H1 (cell line): Measurements from ENCODE around the gene RFPL3. TPM values are rescaled to one million over a fixed set of nuclear protein-coding genes. Genes with fewer than 3 reads are reported as not detected.

Experiments
- CTCF ChIA-PET: fragments of 300-600 bp; sonication (Branson Sonifier 250); formaldehyde crosslinking; loops from one replicate; lab custom pipeline; 2021; ENCODE audit not compliant: partially characterized antibody; lab: Charles Lee
- POLR2A ChIA-PET: fragments of 300-600 bp; sonication (Branson Sonifier 250); formaldehyde crosslinking; loops from one replicate; lab custom pipeline; 2021; ENCODE audit warnings: inconsistent platforms; ENCODE audit not compliant: partially characterized antibody; lab: Charles Lee
- DNase-seq, 2 experiments: peaks; one replicate each; pipeline versions ENCODE4 v3.0.0 to v3.0.0-alpha.2; 2010 to 2022; ENCODE audit warnings: low spot score in 2 of 2, low read depth in 1 of 2, mixed read lengths in 1 of 2
- FAIRE-seq: peaks from 2 replicates; lab custom pipeline; 2011; peaks lifted over from hg19 to GRCh38; lab: Jason Lieb, UNC
- H2AFZ ChIP-seq: 2 replicates; pipeline ENCODE4 v1.8.1; 2012; ENCODE audit warnings: low read length, inconsistent platforms
- H2AK5ac ChIP-seq: 2 replicates; pipeline ENCODE4 v1.6.1; 2013; ENCODE audit warnings: low read depth, low read length
- H2BK120ac ChIP-seq: replicated peaks from 2 replicates; pipeline ENCODE3; 2013; ENCODE audit warnings: low read depth, low read length, inconsistent platforms
- H2BK12ac ChIP-seq: 2 replicates; pipeline ENCODE4 v1.6.1; 2013; ENCODE audit warnings: low read depth, low read length
- H2BK15ac ChIP-seq: 2 replicates; pipeline ENCODE4 v1.6.1; 2013; ENCODE audit warnings: low read length
- H2BK20ac ChIP-seq: 2 replicates; pipeline ENCODE4 v1.6.1; 2013; ENCODE audit warnings: low read length
- H2BK5ac ChIP-seq: 2 replicates; pipeline ENCODE4 v1.6.1; 2013; ENCODE audit warnings: low read depth, low read length
- H3K14ac ChIP-seq: 2 replicates; pipeline ENCODE4 v1.6.1; 2013; ENCODE audit warnings: inconsistent platforms; ENCODE audit not compliant: insufficient read length
- H3K18ac ChIP-seq: 2 replicates; pipeline ENCODE4 v1.6.1; 2013; ENCODE audit warnings: low read length; ENCODE audit errors: extremely low read depth
- H3K23ac ChIP-seq: 2 replicates; pipeline ENCODE4 v1.6.1; 2013; ENCODE audit warnings: inconsistent platforms; ENCODE audit not compliant: insufficient read length
- H3K23me2 ChIP-seq: 2 replicates; pipeline ENCODE4 v1.6.1; 2013; ENCODE audit warnings: low read depth, low read length
- H3K27ac ChIP-seq: 2 replicates; pipeline ENCODE4 v1.6.1; 2011; ENCODE audit warnings: low read depth, low read length, inconsistent platforms
- H3K27me3 ChIP-seq, 4 experiments: replicated peaks in 1 of 4; 1 replicate in 1 of 4; 2 replicates in 3 of 4; pipeline versions ENCODE4 v1.6.1 to v1.8.1; 2011 to 2013; ENCODE audit warnings: low read length in 3 of 4, mild to moderate bottlenecking in 3 of 4, inconsistent platforms in 2 of 4, mixed read lengths in 2 of 4, moderate library complexity in 1 of 4; ENCODE audit not compliant: control insufficient read depth in 3 of 4, insufficient read depth in 3 of 4; ENCODE audit errors: extremely low read depth in 1 of 4
- H3K36me3 ChIP-seq, 4 experiments: 2 replicates each; pipeline versions ENCODE4 v1.6.1 to v1.8.1; 2011 to 2013; ENCODE audit warnings: mild to moderate bottlenecking in 4 of 4, low read length in 3 of 4, moderate library complexity in 2 of 4, control low read depth in 1 of 4, inconsistent platforms in 1 of 4; ENCODE audit not compliant: insufficient read depth in 4 of 4, control insufficient read depth in 2 of 4
- H3K4ac ChIP-seq: replicated peaks from 2 replicates; pipeline ENCODE3; 2013; ENCODE audit warnings: low read length, low read depth, mixed read lengths, inconsistent platforms; ENCODE audit not compliant: insufficient read length
- H3K4me1 ChIP-seq, 4 experiments: replicated peaks in 1 of 4; 1 replicate in 1 of 4; 2 replicates in 3 of 4; pipeline versions ENCODE4 v1.6.1 to v1.8.1; 2011 to 2013; ENCODE audit warnings: low read length in 3 of 4, inconsistent platforms in 2 of 4, mixed read lengths in 1 of 4; ENCODE audit not compliant: insufficient read depth in 4 of 4, control insufficient read depth in 3 of 4
- H3K4me2 ChIP-seq, 2 experiments: 2 replicates each; pipeline versions ENCODE4 v1.6.1 to v1.8.1; 2011 to 2013; ENCODE audit warnings: low read depth in 2 of 2, low read length in 2 of 2, control low read depth in 1 of 2, inconsistent platforms in 1 of 2, mild to moderate bottlenecking in 1 of 2; ENCODE audit not compliant: insufficient read depth in 1 of 2
- H3K4me3 ChIP-seq, 4 experiments: fragments of 200-600, 300-600 bp in 1 of 4; sonication (generic), shearing (Covaris generic), sonication (Bioruptor Twin) in 1 of 4; 2 replicates each; pipeline versions ENCODE4 v1.5.1 to v1.8.1; 2011 to 2016; ENCODE audit warnings: low read length in 4 of 4, low read depth in 3 of 4, control low read depth in 2 of 4, inconsistent platforms in 2 of 4, mild to moderate bottlenecking in 2 of 4, mixed read lengths in 1 of 4, moderate library complexity in 1 of 4; ENCODE audit not compliant: insufficient read depth in 2 of 4; ENCODE audit errors: extremely low read depth in 1 of 4
- H3K56ac ChIP-seq: replicated peaks from 2 replicates; pipeline ENCODE3; 2013; ENCODE audit warnings: low read depth, mild to moderate bottlenecking, mixed read lengths, low read length, inconsistent platforms; ENCODE audit not compliant: insufficient read length
- H3K79me1 ChIP-seq: 2 replicates; pipeline ENCODE4 v1.6.1; 2013; ENCODE audit warnings: low read depth, low read length, control low read depth
- H3K79me2 ChIP-seq, 2 experiments: 2 replicates each; pipeline versions ENCODE4 v1.6.1 to v1.8.1; 2012 to 2013; ENCODE audit warnings: low read length in 2 of 2, mild to moderate bottlenecking in 2 of 2, inconsistent platforms in 1 of 2; ENCODE audit not compliant: insufficient read depth in 2 of 2, control insufficient read depth in 1 of 2
- H3K9ac ChIP-seq, 4 experiments: replicated peaks in 1 of 4; 1 replicate in 1 of 4; 2 replicates in 3 of 4; pipeline versions ENCODE4 v1.6.1 to v1.8.1; 2011 to 2013; ENCODE audit warnings: low read depth in 3 of 4, low read length in 3 of 4, control low read depth in 2 of 4, mild to moderate bottlenecking in 2 of 4, moderate library complexity in 2 of 4, inconsistent platforms in 1 of 4; ENCODE audit errors: extremely low read depth in 1 of 4
- H3K9me3 ChIP-seq, 2 experiments: 2 replicates each; pipeline versions ENCODE4 v1.6.1 to v1.8.1; 2012 to 2013; ENCODE audit warnings: mild to moderate bottlenecking in 2 of 2, moderate library complexity in 2 of 2, control low read depth in 1 of 2, inconsistent platforms in 1 of 2, low read depth in 1 of 2, low read length in 1 of 2, mixed read lengths in 1 of 2; ENCODE audit not compliant: insufficient read depth in 2 of 2
- H4K20me1 ChIP-seq, 2 experiments: replicated peaks in 1 of 2; 2 replicates each; pipeline versions ENCODE3 to v1.8.1; 2011 to 2013; ENCODE audit warnings: inconsistent platforms in 2 of 2, low read length in 2 of 2, mild to moderate bottlenecking in 1 of 2; ENCODE audit not compliant: insufficient read depth in 2 of 2, control insufficient read depth in 1 of 2
- H4K5ac ChIP-seq: 2 replicates; pipeline ENCODE4 v1.6.1; 2013; ENCODE audit warnings: low read length, low read depth, mixed read lengths, inconsistent platforms; ENCODE audit not compliant: insufficient read length
- H4K8ac ChIP-seq: 2 replicates; pipeline ENCODE4 v1.8.0; 2013; ENCODE audit warnings: mild to moderate bottlenecking, moderate library complexity, low read length, inconsistent platforms; ENCODE audit not compliant: insufficient read depth; ENCODE audit errors: extremely low read depth
- H4K91ac ChIP-seq: replicated peaks from 2 replicates; pipeline ENCODE3; 2013; ENCODE audit warnings: low read length, mixed read lengths, inconsistent platforms; ENCODE audit not compliant: insufficient read length
- EZH2 ChIP-seq: fragments of 200-600 bp; sonication (generic); IDR thresholded peaks from 2 replicates; pipeline ENCODE4 v1.7.1; 2012; ENCODE audit warnings: low read depth, mild to moderate bottlenecking, moderate library complexity, low read length, inconsistent platforms; ENCODE audit not compliant: severe bottlenecking
- KDM1A ChIP-seq: fragments of 200-600, 300-600 bp; sonication (generic); IDR thresholded peaks from 2 replicates; pipeline ENCODE4 v1.7.1; 2016; ENCODE audit warnings: mild to moderate bottlenecking, low read length, borderline replicate concordance
- KDM4A ChIP-seq: IDR thresholded peaks from one replicate; pipeline ENCODE4 v1.7.1; 2012; ENCODE audit warnings: low read depth, mild to moderate bottlenecking, moderate library complexity, low read length, inconsistent platforms; ENCODE audit not compliant: severe bottlenecking
- MAFK ChIP-seq: IDR thresholded peaks from 2 replicates; pipeline ENCODE4 v1.6.1; 2012; ENCODE audit warnings: low read depth, mild to moderate bottlenecking, improper control_type of control experiment, low read length
- PHF8 ChIP-seq: fragments of 200-600 bp; sonication (generic); conservative IDR thresholded peaks from 2 replicates; pipeline ENCODE4 v1.7.1; 2012; ENCODE audit warnings: low read depth, mild to moderate bottlenecking, inconsistent platforms, low read length, moderate library complexity
- SIRT6 ChIP-seq: IDR thresholded peaks from one replicate; pipeline ENCODE4 v1.7.1; 2012; ENCODE audit warnings: low read length, inconsistent platforms
- WGBS, 2 experiments: shearing (Covaris generic) in 1 of 2; methylation state at CpG; one replicate each; pipeline versions ENCODE4 v1.1.6 to v1.1.7; 2013 to 2015; ENCODE audit warnings: low lambda C conversion rate in 2 of 2, mixed read lengths in 2 of 2, inconsistent platforms in 1 of 2, low coverage in 1 of 2, missing lambda C conversion rate in 1 of 2; ENCODE audit not compliant: insufficient replicate concordance in 2 of 2, insufficient coverage in 1 of 2, insufficient read length in 1 of 2; ENCODE audit errors: extremely low coverage in 1 of 2, missing lambda C conversion rate in 1 of 2; 5-methylcytosine and 5-hydroxymethylcytosine counted together
- polyA plus RNA-seq, 7 experiments: library from polyadenylated mRNA; depleted of rRNA in 3 of 7; stranded (reverse) in 5 of 7; unstranded in 2 of 7; fragments of >200 nt in 5 of 7; fragments of 200-250 nt in 2 of 7; gene quantifications; 1 replicate in 5 of 7; 2 replicates in 1 of 7; 4 replicates in 1 of 7; pipeline versions ENCODE4 v1.2.1 to v1.2.3, GENCODE V29; 2011 to 2013; ENCODE audit warnings: missing spikeins in 2 of 7, mixed read lengths in 2 of 7
- total RNA-seq: library from RNA; stranded (reverse); fragmentation: NEBNext Ultra II Directional; extraction: Animal tissue kit (Norgen Biotek cat#: 25700); gene quantifications from 2 replicates; pipeline ENCODE4 v1.2.1, GENCODE V29; 2021

The RFPL3 gene
- total and polyA plus RNA-seq, 2 of the 8 experiments (the other 6 are each of a cell fraction or from before 2014, with no cell fraction given), result 0.08 to 0.24 TPM

GRCh38 chr22:32335471-32335870 is 22.2 kb upstream of the RFPL3 start:
- Histone ChIP-seq H3K9me3 (no peaks in the 10 kb centered on the region), H3K4me3 (no peak overlapping the region), H3K36me3 (no peaks in the 10 kb centered on the region), H4K20me1 (peaks cover 0 to 4% of the 10 kb centered on the region in 2 experiments), H2BK120ac (peak overlapping the region; percentile 88), H3K4ac (no peak overlapping the region), H3K27me3 (peaks cover 0 to 1% (median 0%) of the 10 kb centered on the region in 4 experiments; a peak in 1 of 7 replicates), H2BK20ac (peak overlapping the region; percentile 93), H2AFZ (no peak overlapping the region), H4K8ac (no peak overlapping the region), H3K27ac (peak overlapping the region; percentile 23; the same call in 1 of the 2 replicates), H3K18ac (peak overlapping the region; percentile 71; the same call in 1 of the 2 replicates), H3K23me2 (peaks cover 8% of the 10 kb centered on the region; the same call in 1 of the 2 replicates), H2BK12ac (peak overlapping the region; percentile 61), H4K5ac (peak overlapping the region; percentile 16), H3K4me1 (peaks cover 4 to 13% (median 6%) of the 10 kb centered on the region in 4 experiments; a peak in 5 of 7 replicates), H3K23ac (no peak overlapping the region), H2AK5ac (no peak overlapping the region), H3K9ac (peak overlapping the region in 1 of 4 experiments; percentile 14; a peak in 2 of 7 replicates), H2BK5ac (peak overlapping the region; percentile 71; the same call in 1 of the 2 replicates), H3K4me2 (no peak overlapping the region; a peak in 1 of 4 replicates), H4K91ac (peak overlapping the region; percentile 76), H3K14ac (no peak overlapping the region), H3K79me1 (0 out of 2 replicates have a peak, but pooled peaks cover 3% of the 10 kb centered on the region), H3K56ac (no peak overlapping the region), H3K79me2 (no peaks in the 10 kb centered on the region), H2BK15ac (peak overlapping the region; percentile 97; the same call in 1 of the 2 replicates)
- FAIRE-seq (no peak), DNase-seq (peak in 1 of 2 experiments; percentile 45)
- TF ChIP-seq MAFK, result no peak
- TF ChIP-seq EZH2, result no peak
- no peak for TF ChIP-seq KDM4A
- TF ChIP-seq KDM1A, result peak; percentile 69; the same call in 1 of the 2 replicates
- no peak for TF ChIP-seq PHF8
- no peak for TF ChIP-seq SIRT6
- ChIA-PET CTCF (interaction anchor here (0.7 to 2.6 kb wide), 10 partner anchors 10 to 130 kb away, joined by 3 to 9 read pairs (median 4); partner anchors contain the start of gene RFPL2), POLR2A (interaction anchor here (0.9 to 3.0 kb wide), 5 partner anchors 9 to 22 kb away, joined by 3 to 11 read pairs (median 3); no protein-coding TSS in a partner anchor)
- 92% methylated on average over 10 of the region's 10 CpGs; no CpG with 5 or more reads in 1 of the 2 experiments for WGBS, 2 experiments
